Inferior parietal cortex (tissue), 1 donor: ENCODE measurements around the gene JPH4.

Experiments used
- DNase-seq: peaks from one replicate; pipeline ENCODE4 v3.0.0-alpha.2; 2016; ENCODE audit errors: extremely low spot score

JPH4 gene

GRCh38 chr14:23563473-23564180 lies 15.0 kb downstream of the JPH4 start:
- DNase-seq = no peak

GRCh38 chr14:23562822-23563472 lies 15.6 kb downstream of the JPH4 start:
- DNase-seq = no peak

GRCh38 chr14:23561873-23562821 lies 16.4 kb downstream of the JPH4 start:
- no peak for DNase-seq

GRCh38 chr14:23561259-23561658 lies 17.3 kb downstream of the JPH4 start:
- no peak for DNase-seq

- DNase-seq = no peak
These were observed 18.6 kb downstream of the JPH4 start for GRCh38 chr14:23559926-23560520.

GRCh38 chr14:23559010-23559925 lies 19.3 kb downstream of the JPH4 start:
- DNase-seq = no peak

GRCh38 chr14:23558346-23559009 lies 20.1 kb downstream of the JPH4 start:
- no peak for DNase-seq

GRCh38 chr14:23557946-23558345 lies 20.6 kb downstream of the JPH4 start:
- no peak for DNase-seq

- DNase-seq = no peak
These were observed 21.1 kb downstream of the JPH4 start for GRCh38 chr14:23557521-23557920.

- DNase-seq = no peak
These were observed 21.7 kb downstream of the JPH4 start for GRCh38 chr14:23556700-23557440.

- DNase-seq = peak; percentile 94
These were observed 22.5 kb downstream of the JPH4 start, which contains the start of gene THTPA for GRCh38 chr14:23555882-23556699. Gene THTPA, plus strand, starts transcription at chr14:23556271. Its CDS starts 487 bp downstream, at chr14:23556758.

- DNase-seq = no peak
These were observed 23.1 kb downstream of the JPH4 start for GRCh38 chr14:23555533-23555881.

GRCh38 chr14:23551266-23552028 lies 27.1 kb downstream of the JPH4 start, which contains the start of gene ZFHX2:
Gene ZFHX2, minus strand, starts transcription at chr14:23551765. Its CDS starts 16,440 bp downstream, at chr14:23535325.
- peak; percentile 88 for DNase-seq

GRCh38 chr14:23550812-23551265 lies 27.8 kb downstream of the JPH4 start:
- no peak for DNase-seq

GRCh38 chr14:23550131-23550811 lies 28.3 kb downstream of the JPH4 start:
- no peak for DNase-seq

GRCh38 chr14:23548351-23549318 lies 30.0 kb downstream of the JPH4 start:
- no peak for DNase-seq
